GM18868 (cell line): Measurements from ENCODE around the gene PLCD4.

ENCODE experiments used
- ATAC-seq: cut with Tn5 transposase; IDR thresholded peaks from one replicate; pipeline ENCODE4 v1.9.1; 2021; ENCODE audit warnings: mild to moderate bottlenecking, moderate library complexity; ENCODE audit not compliant: unreplicated experiment

The PLCD4 gene

GRCh38 chr2:218618102-218618860 is 10.6 kb downstream of the PLCD4 start:
- no peak for ATAC-seq

GRCh38 chr2:218621007-218621406 is 13.3 kb downstream of the PLCD4 start:
- no peak for ATAC-seq

- ATAC-seq, result no peak
Measured at GRCh38 chr2:218622606-218623365, 15.1 kb downstream of the PLCD4 start.

GRCh38 chr2:218623366-218623705 is 15.6 kb downstream of the PLCD4 start:
- ATAC-seq, result no peak

- ATAC-seq, result no peak
Measured at GRCh38 chr2:218626369-218626768, 18.7 kb downstream of the PLCD4 start.

- no peak for ATAC-seq
Measured at GRCh38 chr2:218627939-218628338, 20.2 kb downstream of the PLCD4 start.

- ATAC-seq, result no peak
Measured at GRCh38 chr2:218631837-218632236, 24.1 kb downstream of the PLCD4 start.

- ATAC-seq, result no peak
Measured at GRCh38 chr2:218635719-218636118, 28.0 kb downstream of the PLCD4 start.

GRCh38 chr2:218638372-218638771 is 30.7 kb downstream of the PLCD4 start:
- ATAC-seq, result no peak

GRCh38 chr2:218642121-218642656 is 34.5 kb downstream of the PLCD4 start:
- no peak for ATAC-seq

GRCh38 chr2:218642786-218643185 is 35.1 kb downstream of the PLCD4 start:
- no peak for ATAC-seq

- no peak for ATAC-seq
Measured at GRCh38 chr2:218643751-218644310, 36.1 kb downstream of the PLCD4 start.

- no peak for ATAC-seq
Measured at GRCh38 chr2:218644721-218645120, 37.0 kb downstream of the PLCD4 start.

- no peak for ATAC-seq
Measured at GRCh38 chr2:218645126-218645525, 37.4 kb downstream of the PLCD4 start.

GRCh38 chr2:218648088-218648786 is 40.5 kb downstream of the PLCD4 start:
- ATAC-seq, result no peak

- ATAC-seq, result no peak
Measured at GRCh38 chr2:218648787-218649100, 41.0 kb downstream of the PLCD4 start.

GRCh38 chr2:218655751-218656150 is 48.1 kb downstream of the PLCD4 start:
- no peak for ATAC-seq

- peak; percentile 32 for ATAC-seq
Measured at GRCh38 chr2:218658671-218659257, 51.1 kb downstream of the PLCD4 start.

- peak; percentile 98 for ATAC-seq
Measured at GRCh38 chr2:218659258-218659987, 51.7 kb downstream of the PLCD4 start, which contains the start of the genes BCS1L and ZNF142. Gene BCS1L (plus strand): TSS chr2:218659683. CDS start chr2:218660988, 1,305 bp downstream. Gene ZNF142 (minus strand): TSS chr2:218659623. CDS start chr2:218656429, 3,194 bp downstream.

GRCh38 chr2:218659988-218660358 is 52.3 kb downstream of the PLCD4 start:
- ATAC-seq, result no peak
